Measurements from ENCODE around the gene C3AR1.
"Not testable (repeated sequence)": the region's sequence is repeated elsewhere in the genome, so short reads cannot be mapped to it uniquely, and the experiment has no call there.

The C3AR1 gene

GRCh38 chr12:8057306-8057705, 8.9 kb downstream of the C3AR1 start:
- DNase-seq: no peak

GRCh38 chr12:8054816-8055215, 11.3 kb downstream of the C3AR1 start:
- DNase-seq: peak; percentile 25

GRCh38 chr12:8052679-8053078, 13.5 kb downstream of the C3AR1 start:
- peak; percentile 83 for DNase-seq

- no peak for DNase-seq
Measured at GRCh38 chr12:8050600-8051250, 15.4 kb downstream of the C3AR1 start.

- no peak for DNase-seq
Measured at GRCh38 chr12:8048906-8049305, 17.3 kb downstream of the C3AR1 start.

- DNase-seq: no peak
Measured at GRCh38 chr12:8047842-8048241, 18.3 kb downstream of the C3AR1 start.

GRCh38 chr12:8045952-8046944, 19.9 kb downstream of the C3AR1 start:
- peak; percentile 89 for DNase-seq

- no peak for DNase-seq
Measured at GRCh38 chr12:8040791-8041190, 25.4 kb downstream of the C3AR1 start.

- DNase-seq: peak; percentile 78
Measured at GRCh38 chr12:8038659-8039114, 27.5 kb downstream of the C3AR1 start.

- DNase-seq: no peak
Measured at GRCh38 chr12:8037947-8038346, 28.2 kb downstream of the C3AR1 start.

- DNase-seq: peak; percentile 83
Measured at GRCh38 chr12:8037046-8037663, 29.0 kb downstream of the C3AR1 start.

GRCh38 chr12:8036346-8036745, 29.8 kb downstream of the C3AR1 start:
- no peak for DNase-seq

GRCh38 chr12:8035440-8036010, 30.6 kb downstream of the C3AR1 start:
- DNase-seq: no peak

- peak; percentile 74 for DNase-seq
Measured at GRCh38 chr12:8034802-8035201, 31.4 kb downstream of the C3AR1 start.

- peak; percentile 90 for DNase-seq
Measured at GRCh38 chr12:8033153-8034044, 32.8 kb downstream of the C3AR1 start.

- DNase-seq: peak; percentile 88
Measured at GRCh38 chr12:8032242-8033152, 33.7 kb downstream of the C3AR1 start, which contains the start of gene FOXJ2. Gene FOXJ2, plus strand, starts transcription at chr12:8032716. Its CDS starts 7,117 bp downstream, at chr12:8039833.

- DNase-seq: peak; percentile 49
Measured at GRCh38 chr12:8031872-8032241, 34.3 kb downstream of the C3AR1 start.

GRCh38 chr12:8031017-8031416, 35.1 kb downstream of the C3AR1 start:
- DNase-seq: not testable (repeated sequence)

GRCh38 chr12:8030189-8030588, 36.0 kb downstream of the C3AR1 start:
- DNase-seq: no peak

- no peak for DNase-seq
Measured at GRCh38 chr12:8028267-8028666, 37.9 kb downstream of the C3AR1 start.

GRCh38 chr12:8027856-8028255, 38.3 kb downstream of the C3AR1 start:
- DNase-seq: no peak

Data from hematopoietic multipotent progenitor cell treated with erythropoietin and hydrocortisone succinate and interleukin-3 and kit ligand, for 4 days (in vitro differentiated cells).